NCI-H146 (cell line): ENCODE results near the gene FOXK1.

Experiments
- DNase-seq: peaks from one replicate; lab custom pipeline; 2025; lab: John Stamatoyannopoulos, UW

Gene FOXK1

DNA sequence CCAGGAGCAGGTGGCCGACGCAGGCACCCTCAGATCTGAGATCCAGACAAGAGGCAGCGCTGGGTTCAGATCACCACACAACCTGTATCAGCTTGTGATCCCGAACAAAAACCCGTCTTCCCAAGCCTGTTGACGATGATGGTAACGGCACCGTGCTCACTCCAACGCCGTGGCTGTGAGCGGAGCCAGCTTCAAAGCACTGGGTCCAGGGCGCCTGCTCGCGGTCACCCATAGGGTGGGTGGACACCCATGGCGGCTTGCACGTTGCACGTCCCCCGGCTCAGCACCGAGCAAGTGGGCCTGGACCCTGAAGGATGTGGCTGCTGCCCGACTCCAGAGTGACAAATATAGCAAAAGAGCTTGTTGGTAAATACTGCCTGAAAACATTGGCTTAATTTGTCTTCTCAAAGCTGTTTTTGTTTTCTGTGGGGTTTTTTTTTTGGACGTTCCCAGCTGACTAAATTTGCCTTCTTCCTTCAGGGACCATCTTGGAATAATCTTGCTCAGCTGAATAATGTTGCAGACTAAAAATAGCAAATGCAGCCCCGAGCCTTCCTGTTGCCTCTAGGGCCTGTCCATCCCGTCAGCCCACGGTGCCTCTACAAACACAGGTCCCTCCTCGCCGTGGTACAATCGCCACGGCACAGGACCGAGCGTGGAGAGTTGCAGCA, 41.0 kb downstream of the FOXK1 start:
- DNase-seq = no peak

- DNase-seq = no peak
Observed at GRCh38 chr7:4724648-4725013, 42.5 kb downstream of the FOXK1 start.

DNA sequence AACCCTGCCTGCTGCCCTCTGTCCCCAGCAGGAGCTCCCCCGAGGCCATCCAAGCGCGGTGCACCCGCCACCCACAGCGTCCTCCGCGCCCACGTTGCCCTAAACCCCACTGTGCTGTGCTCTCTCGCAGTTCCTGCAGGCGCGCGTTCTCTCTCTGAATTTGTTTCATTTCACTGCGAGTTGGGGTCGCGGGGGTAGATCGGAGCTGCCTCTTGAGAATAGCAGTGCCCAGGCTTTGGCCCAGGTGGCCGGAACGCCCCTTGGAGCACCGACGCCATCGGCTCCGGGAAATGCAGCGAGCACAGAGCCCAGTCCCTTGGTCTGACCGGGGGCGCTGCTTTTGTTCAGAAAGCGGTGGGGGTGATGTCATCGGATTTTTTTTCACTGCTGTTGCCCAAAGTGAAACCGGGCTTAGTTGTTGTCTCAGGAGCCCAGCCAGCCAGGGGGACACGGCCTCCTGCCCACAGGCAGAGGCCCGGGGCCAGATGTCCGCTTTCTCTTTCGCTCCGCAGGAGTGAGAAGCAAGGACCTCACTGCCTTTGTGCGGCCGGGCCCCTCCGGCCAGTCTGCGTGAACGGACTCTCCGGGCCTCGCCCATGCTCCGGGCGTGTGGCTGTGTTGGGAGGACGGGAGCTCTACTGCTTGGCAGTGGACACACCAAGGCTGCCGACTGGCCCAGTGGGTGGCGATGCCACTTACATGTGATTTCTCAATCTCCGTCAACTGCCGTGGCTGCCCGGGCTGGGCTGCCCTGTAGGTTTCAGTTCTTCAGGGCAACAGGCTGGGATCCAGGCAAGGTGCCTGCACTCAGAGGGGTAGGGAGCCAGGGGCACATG, 43.1 kb downstream of the FOXK1 start:
- DNase-seq = peak; percentile 40

- no peak for DNase-seq
Observed at GRCh38 chr7:4725850-4726450, 43.9 kb downstream of the FOXK1 start.

DNA sequence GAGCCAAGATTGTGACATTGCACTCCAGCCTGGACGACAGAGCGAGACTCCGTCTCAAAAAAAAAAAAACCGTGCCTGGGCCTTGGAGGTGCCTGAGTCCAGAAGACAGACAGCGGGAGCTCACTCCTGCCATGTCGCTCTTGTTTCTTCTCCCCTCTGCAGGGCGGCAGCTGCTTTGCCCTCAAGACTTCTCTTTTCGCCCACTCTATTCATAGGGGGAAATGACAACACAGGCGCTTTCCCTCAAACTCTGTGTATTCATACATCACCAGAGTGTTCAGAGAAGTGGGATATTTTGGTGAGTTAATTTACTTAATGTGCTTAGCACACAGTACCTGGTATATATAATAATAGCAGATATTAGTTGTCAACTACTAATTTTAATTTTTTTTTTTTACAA, 44.5 kb downstream of the FOXK1 start:
- no peak for DNase-seq

DNA sequence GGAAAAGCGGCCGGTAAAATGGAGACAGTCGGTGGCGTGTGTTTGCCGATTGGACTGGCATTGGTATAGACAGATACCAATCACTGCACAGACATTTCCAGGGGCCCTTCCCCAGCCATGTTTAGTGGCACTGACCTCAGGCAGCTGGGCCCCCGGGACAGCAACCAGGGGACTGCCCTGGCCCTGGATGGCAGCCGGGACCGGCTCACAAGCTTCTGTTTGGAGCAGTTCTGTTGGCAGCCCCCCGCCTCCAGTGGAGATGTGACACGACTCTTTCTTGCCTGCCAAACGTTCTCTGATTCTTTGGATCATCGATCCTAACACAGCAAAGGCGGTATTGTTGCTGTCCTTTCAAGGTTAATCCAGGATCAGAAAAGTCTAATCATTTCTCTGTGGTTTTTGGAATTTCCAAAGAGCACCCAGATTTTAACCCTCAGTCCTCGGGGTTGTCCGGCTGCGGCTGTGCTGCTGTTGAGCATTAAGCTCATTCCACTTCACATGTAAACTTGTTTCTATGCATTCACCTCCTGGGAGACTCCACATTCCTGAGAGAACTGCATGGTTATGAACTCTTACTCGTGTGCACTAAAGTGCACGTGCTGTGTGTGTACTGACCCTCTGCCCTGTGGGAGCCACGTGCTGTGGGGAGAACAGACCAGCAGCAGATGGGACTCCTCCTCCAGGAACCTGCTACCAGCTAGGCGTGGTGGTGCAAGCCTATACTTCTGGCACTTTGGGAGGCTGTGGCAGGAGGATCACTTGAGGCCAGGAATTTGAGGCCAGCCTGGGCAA, 46.0 kb downstream of the FOXK1 start:
- DNase-seq = no peak

GRCh38 chr7:4729266-4729665, 47.2 kb downstream of the FOXK1 start:
- DNase-seq = no peak

DNA sequence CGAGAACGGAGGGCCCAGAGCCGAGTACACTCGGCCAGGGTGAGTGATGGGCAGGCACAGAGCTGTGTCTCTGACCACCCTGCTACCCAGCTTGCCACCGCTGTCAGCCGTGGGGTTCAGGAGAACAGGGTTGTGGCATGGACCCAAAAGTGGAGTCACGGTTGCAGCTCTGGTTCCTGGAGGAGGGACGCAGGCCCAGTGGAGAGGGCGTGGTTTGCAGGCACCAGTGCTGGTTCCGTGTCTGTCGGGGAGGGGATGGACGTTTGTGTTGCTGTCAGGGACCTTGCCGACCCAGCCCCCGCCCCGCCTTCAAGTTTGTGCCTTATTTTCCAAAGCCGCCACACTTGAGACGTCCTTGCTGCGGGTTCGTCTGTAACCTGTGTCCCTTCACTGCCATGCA, 48.2 kb downstream of the FOXK1 start:
- DNase-seq = no peak

DNA sequence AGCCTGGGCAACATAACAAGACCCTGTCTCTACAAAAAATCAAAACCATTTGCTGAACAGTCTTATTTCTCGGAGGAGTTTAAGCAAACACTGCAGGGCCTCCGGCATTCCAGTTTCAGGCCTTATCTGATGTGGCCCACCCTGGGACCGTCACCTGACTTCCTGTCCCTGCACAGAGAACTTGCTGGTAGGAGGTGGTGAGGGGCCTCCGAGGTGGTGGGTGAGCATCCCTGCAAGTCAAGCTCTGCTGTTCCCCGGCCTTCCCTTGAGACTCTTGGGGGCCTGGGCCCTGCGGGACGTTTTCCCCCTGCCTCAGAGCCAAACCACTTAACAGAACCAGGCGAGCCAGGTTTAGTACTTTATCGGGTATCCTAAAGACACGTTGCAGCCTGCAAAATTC, 48.9 kb downstream of the FOXK1 start:
- DNase-seq = no peak

DNA sequence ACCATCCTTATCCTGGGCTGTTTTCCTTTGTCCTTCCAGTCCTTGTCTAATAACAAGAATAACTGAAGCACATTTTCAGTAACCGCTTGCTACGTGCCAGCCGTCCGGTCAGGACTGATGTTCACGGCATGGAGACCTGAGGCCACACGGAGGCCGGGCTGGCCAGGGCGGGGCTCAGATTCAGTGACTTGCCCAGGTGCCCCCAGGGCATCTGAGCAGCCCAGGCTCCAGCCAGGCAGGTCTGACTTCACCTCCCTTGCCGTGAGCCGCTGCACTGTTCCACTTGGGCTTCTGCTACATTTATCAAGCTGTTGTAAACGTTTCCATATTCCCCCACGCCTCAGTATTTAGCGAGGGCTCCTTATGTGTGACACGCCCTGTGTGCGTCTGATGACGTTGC, 49.7 kb downstream of the FOXK1 start:
- no peak for DNase-seq

- DNase-seq = no peak
Observed at GRCh38 chr7:4733936-4734528, 51.9 kb downstream of the FOXK1 start.

GRCh38 chr7:4734587-4735345, 52.7 kb downstream of the FOXK1 start:
- no peak for DNase-seq

- DNase-seq = no peak
Observed at GRCh38 chr7:4737300-4737699, 55.2 kb downstream of the FOXK1 start.

GRCh38 chr7:4738711-4739527, 56.8 kb downstream of the FOXK1 start:
- no peak for DNase-seq

DNA sequence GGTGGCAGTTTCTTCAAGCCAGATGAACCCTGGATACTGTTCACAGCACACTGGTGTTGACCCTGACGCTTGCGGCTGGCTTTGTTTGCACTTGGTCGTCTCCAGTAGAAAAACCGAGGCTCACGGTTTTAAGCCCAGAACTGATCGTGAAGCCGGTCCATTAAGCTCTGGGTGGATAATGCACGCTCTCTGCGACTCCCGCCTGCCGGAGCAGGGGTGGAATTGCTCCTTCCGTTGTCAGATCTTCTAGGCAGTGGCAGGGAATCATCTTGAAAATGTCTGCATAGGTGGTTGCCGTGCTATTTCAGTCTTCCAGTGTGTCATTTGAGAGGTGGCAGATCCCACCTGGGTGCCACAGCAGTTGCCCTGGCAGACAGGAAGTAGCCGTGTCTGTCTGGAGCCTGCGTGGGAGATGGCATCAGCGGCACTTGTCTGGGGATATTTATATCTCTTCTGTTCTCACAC, 57.5 kb downstream of the FOXK1 start:
- no peak for DNase-seq

GRCh38 chr7:4740796-4741195, 58.7 kb downstream of the FOXK1 start:
- DNase-seq = no peak

- DNase-seq = no peak
Observed at GRCh38 chr7:4742051-4742573, 60.0 kb downstream of the FOXK1 start.

GRCh38 chr7:4742852-4743251, 60.8 kb downstream of the FOXK1 start:
- no peak for DNase-seq

GRCh38 chr7:4744391-4745264, 62.5 kb downstream of the FOXK1 start:
- peak; percentile 96 for DNase-seq
